Stimulated activated CD4-positive, alpha-beta T cell treated with anti-CD3 and anti-CD28 coated beads, TNF-alpha, amount 100 ng/mL, for 24 hours (primary cell): ENCODE results near the gene MATN4.

Source experiments
- DNase-seq, 3 experiments: peaks; one replicate each; pipeline ENCODE4 v3.0.0-alpha.2; 2020; ENCODE audit warnings: low read depth in 3 of 3

MATN4 gene

GRCh38 chr20:45290677-45291355 lies 17.3 kb downstream of the MATN4 start:
- DNase-seq: peak; percentile 44 to 65 (median 57)

DNA sequence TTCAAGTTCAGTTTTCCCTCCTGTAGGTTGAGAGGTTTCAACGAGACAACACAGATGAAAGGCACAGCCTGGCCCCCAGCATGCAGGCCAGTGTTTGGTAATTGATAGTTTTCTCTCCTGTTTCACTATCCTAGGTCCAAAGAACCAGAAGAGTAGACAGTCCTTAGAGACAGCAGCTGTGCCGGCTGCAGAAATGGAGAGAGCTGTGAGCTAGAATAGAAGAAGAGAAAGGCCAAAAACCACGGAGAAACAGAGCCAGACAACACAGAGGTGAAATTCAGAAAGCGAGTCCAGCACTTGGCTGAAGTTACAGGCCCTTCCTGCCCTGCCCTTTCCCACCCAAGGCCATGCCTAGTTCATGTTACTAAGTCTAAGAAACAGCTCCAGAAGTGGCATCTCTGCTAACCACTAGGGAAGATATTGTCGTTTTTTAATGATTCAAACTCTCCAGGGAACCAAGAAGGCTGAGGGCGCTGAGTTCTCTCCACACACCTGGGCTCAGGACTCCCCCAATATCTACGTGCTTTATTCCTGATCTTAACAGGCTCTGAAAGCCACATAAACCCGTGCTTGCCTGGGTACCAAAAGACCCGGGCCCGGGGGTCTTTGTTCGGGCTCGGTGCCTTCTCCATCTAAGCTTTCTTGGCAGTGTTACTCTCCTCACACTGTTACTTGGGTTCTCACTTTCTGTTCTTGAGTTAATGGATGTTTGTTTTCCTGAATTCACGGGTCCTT lies 18.0 kb downstream of the MATN4 start:
- DNase-seq: no peak

DNA sequence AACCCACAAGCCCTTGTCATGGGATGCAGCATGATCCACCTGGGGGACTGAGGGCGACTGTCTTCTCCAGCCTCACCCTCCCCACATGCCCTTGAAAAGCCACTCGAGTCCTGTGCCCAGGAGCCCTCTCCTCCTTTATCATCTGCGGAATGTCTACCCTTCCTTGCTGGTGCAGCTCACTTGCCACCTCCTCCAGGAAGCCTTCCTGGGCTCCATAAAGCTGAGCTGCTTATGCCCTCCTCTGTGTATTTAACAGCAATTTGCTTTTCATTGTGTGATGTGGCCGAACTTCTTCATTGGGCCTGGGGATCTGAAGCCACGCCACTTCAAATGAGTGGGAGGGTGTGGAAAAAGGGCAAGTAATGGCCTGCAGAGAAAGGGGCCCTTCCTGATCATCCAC lies 19.2 kb downstream of the MATN4 start:
- no peak for DNase-seq

DNA sequence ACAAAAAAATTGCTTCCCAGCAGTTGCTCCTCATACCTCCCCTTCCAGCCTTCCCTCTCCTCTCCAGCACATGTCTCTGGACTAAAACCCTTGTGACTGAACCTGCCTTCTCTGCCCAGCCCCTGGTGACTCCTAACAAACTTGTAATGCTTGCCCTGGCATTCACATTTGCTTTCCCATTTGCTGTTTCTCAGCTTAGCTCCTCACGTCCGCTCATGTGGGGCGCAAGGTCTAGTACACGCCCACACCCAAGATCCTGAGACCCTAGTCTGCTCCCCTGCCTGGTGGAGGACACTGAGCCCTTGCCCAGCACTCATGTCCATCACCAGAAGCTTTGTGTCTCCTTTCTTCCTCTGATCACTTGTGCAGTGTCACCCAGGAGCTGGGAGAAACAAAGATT lies 19.7 kb downstream of the MATN4 start:
- DNase-seq: no peak

DNA sequence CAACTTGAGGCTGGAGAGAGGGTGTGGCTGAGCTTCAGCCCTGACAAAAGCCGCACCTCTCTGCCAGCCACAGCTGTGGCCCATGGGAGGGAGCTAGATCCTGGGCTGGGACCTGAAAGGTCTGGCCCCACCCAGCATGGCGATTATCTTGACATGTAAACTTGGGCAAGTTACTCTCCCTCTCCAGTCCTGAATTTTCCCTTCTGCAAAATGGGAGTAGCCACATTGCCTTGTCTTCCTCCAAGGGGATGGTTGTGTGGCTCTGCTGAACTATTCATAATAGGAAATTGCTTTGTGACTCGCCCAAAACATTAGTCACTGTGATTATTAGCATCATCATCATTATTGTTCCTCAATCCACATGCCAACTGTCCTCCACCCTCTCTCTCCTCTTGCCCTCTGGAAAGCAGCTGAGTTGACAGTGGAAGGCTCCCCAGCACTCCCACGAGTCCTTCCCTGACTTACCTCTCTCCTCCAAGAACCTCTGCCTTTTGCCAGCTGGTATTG lies 24.5 kb downstream of the MATN4 start:
- DNase-seq: no peak

DNA sequence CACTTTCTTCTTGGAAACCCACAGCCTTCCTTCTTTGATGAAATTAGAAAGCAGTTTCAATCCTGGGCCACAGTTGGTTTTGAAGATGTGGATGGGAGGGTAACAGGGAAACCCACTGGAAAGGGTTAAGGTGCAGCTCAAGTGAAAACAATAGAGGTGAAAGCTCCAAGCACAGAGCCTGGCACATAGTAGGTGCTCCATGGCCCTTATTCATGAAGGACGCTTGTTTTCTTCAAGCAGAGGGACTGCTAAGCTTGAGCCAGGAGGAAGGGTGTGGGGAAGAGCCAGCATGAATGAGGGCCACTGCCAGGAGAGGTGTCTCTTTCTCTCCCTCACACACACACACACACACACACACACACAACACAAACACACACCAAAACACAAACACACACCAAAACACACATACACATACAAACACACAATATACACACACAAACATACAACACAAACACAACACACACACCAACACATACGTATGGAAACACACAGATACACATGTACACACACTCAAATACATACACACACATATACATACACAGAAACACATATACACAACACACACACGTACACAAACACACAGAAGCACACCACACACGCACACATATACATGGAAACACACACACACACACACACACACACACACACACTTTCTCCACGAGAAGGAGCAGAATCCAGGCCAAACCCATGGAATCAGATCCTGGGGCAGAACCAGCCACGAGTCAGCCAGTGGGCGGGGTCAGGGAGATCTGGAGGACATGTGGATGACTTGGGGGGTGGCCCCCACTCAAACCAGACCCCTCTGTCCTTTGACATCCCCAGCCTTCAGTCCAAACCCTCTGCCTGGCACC lies 25.2 kb downstream of the MATN4 start:
- DNase-seq: no peak

GRCh38 chr20:45279992-45280391 lies 28.1 kb downstream of the MATN4 start:
- no peak for DNase-seq

GRCh38 chr20:45275338-45275737 lies 32.8 kb downstream of the MATN4 start:
- DNase-seq: no peak

- DNase-seq: no peak
Observed at GRCh38 chr20:45269754-45270270, 38.3 kb downstream of the MATN4 start.

GRCh38 chr20:45269056-45269455 lies 39.0 kb downstream of the MATN4 start:
- no peak for DNase-seq

DNA sequence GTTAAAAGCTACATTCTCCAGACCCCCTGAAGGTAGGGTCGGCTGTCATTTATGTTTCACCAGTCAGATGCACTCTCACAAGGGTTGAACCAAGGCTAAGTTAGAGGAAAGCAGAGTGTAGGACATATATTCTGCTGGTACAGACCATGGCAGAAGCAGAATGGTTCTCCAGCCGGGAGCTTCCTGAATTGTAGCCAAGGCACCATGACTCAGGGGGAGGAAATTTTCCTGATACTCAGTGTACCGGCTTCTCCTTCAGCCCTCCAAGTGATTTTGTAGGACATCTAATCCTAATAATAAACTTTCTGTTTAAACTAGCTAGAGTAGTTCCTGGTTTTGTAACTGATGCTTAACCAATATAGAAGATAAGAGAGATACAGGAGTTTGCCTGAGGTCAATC lies 39.6 kb downstream of the MATN4 start:
- no peak for DNase-seq

GRCh38 chr20:45266977-45267376 lies 41.1 kb downstream of the MATN4 start:
- no peak for DNase-seq

DNA sequence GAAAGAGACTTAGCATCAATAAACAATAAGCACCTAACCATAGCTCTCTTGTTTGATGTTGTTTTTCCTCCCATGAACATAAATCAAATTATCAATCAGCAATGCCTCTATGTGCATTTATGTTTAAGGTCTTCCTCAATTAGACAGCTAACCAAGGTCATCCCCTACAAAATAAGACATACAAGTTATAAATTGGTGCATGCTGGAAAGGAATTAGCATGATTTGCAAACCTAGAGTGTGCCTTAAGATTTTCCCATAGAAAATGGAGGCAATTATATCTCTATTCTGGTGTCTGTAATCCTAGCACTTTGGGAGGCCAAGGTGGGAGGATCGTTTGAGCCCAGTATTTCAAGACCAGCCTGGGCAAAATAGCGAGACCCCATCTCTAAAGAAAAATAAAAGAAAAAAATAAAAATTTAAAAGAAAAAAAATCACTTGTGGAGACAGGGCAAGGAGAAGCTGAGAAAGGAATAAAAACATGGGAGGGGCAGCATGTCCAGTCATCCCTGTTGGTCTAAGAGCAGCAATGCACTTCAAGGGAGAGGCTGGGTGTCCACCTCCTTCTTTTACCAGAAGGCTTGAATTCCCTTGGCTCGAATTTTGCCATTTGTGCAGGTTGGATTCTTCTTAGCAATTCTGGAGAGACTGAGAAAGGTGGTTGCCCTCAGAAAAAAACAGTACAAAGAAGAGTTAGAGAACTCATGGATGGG lies 44.4 kb downstream of the MATN4 start:
- no peak for DNase-seq

DNA sequence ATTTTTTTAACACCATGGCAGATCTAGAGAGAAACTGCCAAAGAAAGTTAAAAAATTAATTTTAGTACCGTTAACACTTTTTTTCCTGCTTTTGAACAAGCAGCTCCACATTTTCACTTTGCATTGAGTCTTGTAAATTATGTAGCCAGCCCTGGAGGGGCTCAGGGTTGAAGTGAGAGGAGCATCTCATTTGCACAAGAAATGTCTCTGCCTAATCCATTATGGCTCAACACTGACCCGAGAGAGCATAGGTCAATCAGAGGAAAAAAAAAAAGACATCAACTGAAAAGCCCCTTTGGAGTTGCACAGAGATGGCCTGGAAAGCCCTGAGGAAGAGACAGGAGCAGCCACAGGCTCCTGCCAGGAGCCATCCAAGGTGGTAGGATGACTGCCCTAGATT lies 49.4 kb downstream of the MATN4 start:
- no peak for DNase-seq

DNA sequence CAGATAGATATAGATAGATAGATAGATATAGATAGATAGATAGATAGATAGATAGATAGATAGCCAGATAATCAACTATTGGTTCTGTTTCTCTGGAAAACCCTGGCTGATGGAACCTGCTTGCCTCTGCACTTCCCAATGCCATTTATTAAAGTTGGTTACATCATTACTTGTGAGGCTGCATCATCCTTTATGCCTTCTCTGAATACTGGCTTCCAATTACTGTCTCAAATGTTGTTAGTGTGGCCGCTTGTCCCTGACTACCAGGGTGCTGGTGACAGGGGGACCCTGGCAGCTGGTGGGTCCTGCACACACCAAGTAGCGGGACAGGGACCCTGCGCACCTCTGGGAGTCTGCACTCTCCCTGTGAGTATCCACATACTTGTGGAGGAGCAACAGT lies 49.8 kb downstream of the MATN4 start:
- DNase-seq: no peak

- DNase-seq: no peak
Observed at GRCh38 chr20:45257711-45258110, 50.4 kb downstream of the MATN4 start.

DNA sequence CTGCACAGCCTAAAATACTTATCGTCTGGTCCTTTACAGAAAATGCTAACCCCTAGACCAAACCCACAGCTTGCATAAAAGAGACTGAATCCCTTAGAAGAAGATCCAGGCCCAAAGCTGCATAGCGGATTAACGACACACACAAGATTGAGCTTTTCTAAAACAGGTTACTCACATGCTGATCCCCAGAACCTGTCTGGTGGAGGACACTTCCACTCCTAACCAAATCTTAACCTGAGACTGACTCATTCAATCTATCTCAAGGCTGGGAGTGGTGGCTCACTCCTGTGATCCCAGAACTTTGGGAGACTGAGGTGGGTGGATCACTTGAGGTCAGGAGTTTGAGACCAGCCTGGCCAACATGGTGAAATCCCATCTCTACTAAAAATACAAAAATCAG lies 50.9 kb downstream of the MATN4 start:
- DNase-seq: no peak

DNA sequence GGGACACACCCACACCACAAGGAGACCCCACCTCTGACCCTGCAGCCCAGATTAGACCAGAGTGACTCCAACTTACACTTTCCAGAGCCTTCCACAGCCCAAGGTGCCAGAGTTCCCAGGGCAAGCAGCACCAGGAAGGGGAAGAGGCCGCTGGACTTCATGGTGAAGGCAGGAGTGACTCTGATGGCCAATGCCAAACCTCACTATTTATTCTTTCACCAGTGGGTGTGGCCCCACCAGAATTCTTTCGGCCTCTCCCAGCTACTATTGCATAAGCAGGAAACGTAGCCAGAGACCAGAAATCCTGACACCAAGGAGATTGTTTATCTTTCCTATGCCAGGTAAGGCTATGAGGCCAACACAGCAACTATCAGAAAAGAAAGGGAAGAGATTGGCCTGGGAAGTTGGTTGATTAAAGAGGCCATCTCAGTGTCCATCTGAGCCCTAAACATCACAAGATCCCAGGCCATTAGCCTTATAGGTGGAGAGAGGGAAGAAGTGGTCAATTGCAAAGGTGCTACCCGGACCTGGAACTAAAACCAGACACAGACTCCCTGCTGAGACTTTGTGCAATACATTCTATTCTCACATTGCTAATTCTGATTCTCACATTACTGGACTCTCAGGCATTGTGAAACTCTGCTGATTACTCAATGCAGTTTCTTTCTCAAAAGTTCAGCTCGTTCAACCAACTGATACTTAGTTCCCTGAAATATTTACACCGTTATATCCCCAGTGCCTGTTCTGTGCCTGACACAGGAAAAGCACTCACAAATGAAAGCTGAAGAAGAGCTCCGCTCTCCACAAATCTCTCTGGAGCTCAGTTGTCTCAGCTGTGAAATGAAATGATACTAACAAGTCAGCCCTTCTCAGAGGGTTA lies 53.5 kb downstream of the MATN4 start, which contains the start of gene SLPI:
Gene SLPI, minus strand, starts transcription at position 182 of the 880 bp plus-strand sequence. Its CDS starts 21 bp downstream, at position 161.
- DNase-seq: no peak

DNA sequence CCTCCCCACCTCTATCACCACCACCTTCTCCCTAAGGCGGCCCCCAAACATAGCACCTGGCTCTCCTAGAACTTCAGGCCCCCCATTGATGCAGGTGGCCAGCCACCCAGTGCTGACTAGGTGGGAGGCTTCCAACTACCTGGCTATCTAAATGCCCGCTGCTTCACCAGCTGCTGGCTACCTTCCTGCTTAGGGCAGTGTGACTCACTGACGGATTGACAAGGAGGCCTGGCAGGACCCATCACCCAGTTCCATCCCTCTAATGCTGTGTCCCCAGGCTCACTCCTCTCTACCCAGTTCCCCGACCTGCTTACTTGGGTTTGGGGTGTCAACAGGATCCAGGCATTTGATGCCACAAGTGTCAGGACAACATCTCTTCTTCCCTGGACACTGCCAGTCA lies 54.8 kb downstream of the MATN4 start:
- DNase-seq: no peak

DNA sequence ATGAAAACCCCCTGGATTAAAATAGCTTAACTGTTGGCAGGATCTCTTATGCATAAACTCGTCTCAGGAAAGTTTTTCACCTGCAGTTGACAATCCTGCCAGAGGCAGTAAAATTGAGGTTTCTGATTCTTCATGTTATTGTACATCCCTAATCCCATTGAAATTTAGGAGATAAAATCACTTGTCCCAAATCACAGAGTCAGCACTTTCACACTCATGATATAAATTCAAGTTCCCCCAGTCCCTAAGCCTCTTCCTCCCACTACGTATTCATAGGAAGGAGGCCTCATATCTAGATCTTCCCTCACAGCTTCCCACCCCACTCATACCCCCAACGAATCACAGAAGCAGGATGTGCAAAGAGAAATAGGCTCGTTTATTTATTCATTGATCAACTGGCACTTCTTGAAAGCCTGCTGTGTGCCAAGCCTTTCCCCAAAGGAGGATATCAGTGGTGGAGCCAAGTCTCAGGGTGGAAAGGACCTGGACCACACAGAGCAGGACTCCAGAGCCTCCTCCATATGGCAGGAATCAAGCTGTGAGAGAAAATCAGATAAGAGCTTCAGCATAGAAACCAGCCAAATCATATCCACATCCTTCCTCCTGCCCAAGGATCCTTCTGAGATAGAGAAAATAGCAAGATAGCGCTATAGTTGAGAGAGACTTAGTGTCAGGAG lies 56.1 kb downstream of the MATN4 start:
- DNase-seq: no peak
